HG03280 (cell line): Measurements from ENCODE around the gene ATP2C2.

Experiments
- ATAC-seq: cut with Tn5 transposase; IDR thresholded peaks from one replicate; pipeline ENCODE4 v1.9.1; 2021; ENCODE audit warnings: mild to moderate bottlenecking, moderate library complexity; ENCODE audit not compliant: unreplicated experiment

Gene ATP2C2

GRCh38 chr16:84361546-84361945, 6.8 kb upstream of the ATP2C2 start:
- ATAC-seq, result no peak

DNA sequence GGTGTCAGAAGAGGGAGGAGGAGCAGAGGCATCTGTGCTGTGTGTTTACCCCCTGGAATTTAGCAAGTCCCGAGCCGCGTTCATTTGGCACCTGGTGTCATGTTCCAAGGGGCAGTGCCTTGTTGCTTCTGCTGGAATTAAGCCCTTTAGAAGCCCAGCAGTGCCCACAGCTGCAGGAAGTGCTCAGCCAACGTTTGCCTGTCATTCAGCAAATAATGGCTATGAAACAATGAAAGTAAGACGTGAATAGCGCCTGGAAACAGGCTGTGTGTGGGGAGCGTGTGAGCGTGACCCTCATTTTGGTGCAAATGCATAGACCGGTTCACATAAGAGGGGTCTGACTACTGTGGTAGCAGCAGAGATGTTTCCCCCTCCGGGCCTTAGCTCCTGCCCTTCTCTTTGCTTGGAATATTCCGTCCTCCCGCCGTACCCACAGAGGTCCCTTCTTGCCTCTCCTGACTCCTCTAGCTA, 5.8 kb upstream of the ATP2C2 start:
- ATAC-seq, result no peak

DNA sequence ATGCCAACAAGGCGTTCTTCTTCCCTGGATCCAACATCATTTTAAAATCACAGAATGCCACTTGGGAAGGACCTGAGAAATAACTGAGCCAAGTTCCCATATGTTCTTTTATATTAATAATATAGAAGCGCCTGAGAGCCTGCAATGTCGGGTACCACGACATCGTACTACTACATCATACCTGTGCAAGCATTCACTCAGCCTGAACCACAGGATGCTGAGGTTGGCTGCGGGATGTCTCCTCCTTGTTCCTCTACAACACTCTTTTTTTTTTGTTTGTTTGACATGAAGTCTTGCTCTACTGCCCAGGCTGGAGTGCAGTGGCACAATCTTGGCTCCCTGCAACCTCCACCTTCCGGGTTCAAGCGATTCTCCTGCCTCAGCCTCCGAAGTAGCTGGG, 2.1 kb upstream of the ATP2C2 start:
- no peak for ATAC-seq

DNA sequence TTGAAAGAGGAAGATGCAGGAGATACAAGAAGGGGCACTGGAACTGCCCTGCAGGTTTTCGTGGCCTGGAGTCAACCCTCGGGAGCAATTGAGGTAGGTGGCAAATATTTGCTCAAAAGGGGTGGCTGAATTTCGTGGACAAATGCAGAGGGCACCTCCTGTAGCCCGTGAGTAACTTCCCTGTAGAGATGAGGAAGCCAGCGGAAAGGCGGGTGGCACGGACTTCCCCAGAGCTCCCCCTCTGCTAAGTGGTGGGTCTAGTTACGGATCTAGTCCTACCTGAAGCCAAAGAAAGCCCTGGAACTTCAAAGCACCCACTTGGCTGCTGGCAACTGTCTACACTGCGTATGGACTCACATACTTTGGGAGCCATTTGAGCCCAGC, 1.0 kb upstream of the ATP2C2 start:
- no peak for ATAC-seq

DNA sequence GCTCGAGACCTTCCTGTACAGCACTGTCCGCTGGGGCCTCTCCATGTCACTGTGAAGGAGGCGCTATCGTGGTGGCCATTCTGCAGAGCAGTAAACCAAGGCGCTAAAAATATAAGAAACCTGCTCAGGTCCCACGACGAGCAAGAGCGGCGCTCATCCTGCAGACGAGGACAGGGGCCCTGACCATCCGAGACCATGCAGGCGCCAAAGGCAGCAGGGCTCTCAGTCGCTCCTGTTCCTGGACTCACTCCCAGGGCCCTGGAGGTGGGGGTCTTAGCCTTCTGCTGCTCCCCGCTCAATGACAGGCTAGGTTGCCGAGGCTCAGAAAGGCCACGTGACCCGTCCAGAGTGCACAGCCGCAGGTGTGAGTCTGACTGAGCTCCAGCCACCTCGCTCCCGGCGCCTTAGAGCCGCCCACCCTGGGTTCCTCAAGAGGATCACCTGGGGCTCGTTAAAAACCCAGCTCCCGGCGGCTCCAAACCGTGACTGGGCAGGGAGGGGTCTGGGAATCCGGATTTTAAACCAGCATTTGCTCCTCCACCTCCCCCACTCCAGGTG, 509 bp upstream of the ATP2C2 start:
- ATAC-seq, result no peak

DNA sequence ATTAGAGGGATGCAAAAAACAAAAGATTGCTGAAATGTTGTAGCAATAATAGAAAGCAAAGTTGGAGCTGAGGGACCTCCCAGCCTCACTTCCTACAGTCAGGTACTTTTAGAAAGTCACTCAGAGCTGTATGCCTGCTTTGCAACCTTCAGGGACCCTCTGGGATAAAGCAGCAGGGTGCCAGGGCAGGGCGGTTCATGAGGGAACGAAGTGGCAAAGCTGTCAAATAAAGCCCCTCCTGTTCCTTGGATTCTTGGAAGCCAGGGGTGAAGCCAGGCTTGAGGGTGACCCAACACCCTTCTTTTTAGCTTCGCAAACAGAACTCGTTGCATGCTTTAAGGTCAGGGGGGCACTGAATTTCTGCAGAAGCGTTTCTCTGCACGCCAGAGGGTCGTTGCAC, 767 bp downstream of the ATP2C2 start:
- ATAC-seq, result no peak

DNA sequence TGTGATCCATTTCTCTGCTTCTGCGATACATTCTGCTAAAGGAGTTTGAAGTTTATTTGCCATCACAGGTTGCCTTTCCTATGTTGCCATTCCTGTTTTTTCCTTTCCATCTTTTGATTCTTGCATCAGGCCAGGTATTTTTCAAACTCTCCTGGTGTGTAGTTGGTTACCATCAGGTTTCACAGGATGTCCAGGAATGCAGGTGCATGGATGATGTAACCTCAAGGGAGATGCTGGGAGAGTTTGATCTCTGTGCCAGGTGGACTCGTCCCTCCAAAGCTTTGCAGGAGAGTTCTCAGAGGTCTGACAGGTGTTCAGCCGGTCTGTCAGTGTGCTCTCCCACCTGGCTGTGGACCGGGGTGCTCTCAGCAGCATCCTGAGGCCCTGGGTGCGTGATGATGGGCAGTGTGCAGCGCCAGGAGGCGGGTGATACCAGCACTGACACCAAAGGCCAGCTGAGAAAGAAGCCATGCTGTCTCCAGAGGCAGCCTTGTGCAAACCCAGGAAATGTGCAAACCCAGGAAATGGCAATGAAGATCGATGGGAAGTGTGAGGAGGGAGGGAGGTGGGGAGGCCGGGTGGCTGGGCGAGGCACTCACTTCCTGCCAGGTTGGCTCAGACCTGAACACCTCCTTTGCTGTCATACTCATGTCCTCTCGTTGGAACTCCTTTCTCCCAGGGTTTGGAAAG, 1.7 kb downstream of the ATP2C2 start:
- ATAC-seq, result no peak

- no peak for ATAC-seq
These were observed 2.6 kb downstream of the ATP2C2 start for GRCh38 chr16:84370723-84371552.

DNA sequence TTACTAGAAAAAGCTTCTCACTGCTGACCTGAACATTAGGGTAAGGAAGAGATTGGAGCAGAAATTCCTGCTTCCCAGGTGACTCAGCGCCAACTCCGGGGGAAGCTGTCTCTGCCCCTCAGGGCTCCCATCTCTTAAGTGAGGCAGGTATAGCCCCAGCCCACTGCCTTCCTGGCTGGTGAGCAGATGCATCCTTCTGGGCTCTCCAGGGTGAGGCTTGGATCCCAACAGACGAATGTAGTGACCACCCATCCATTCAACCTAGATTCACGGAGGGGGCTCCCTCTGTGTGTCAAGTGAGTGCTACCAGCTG, 3.2 kb downstream of the ATP2C2 start:
- ATAC-seq, result no peak

DNA sequence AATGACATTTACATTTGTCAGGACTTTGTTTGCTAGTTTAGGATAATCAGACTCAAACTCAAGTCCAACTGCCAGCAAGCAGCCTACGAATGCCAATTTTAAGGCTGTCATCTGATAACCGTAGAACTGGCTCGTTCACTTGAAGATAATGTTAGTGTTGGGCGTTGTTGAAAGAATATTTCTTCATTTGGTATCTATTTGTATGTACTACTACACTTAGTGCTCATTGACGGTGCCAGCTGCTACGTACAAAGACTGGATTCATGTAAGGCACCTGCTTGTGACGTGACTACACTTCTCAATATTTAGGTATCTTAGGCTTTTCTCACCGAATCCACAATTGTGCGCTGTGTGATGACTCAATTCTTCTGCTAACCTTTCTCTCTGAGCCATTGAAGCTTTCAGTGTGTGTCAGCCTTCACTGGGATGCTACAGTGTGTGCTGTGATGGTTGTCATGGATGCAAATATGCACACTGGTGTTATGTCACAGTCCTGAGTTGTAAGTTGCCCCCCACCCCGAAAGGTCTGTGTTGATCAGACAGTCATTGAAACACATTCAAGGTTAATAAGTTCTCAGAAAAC, 5.7 kb downstream of the ATP2C2 start:
- ATAC-seq, result no peak

DNA sequence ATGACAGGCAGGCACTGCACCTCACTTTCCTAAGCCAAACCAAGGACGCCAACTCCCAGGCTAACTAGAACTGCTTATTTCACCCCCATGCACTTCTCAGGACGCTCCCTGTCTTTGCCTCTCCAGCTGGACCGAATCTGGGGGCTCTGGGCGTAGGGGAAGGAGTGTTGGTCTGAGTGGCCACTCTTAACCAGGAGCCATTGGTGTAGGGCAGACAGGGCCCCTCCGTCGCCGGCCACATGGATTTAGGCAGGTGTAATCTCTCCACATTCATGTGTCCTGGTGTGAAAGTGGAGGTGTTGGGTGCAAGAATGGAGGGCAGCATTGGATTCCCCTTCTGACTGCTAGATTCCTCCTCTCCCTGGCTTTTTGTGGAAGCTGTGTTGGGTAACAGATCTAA, 9.8 kb downstream of the ATP2C2 start:
- no peak for ATAC-seq

GRCh38 chr16:84378567-84378966, 10.2 kb downstream of the ATP2C2 start:
- ATAC-seq, result no peak

DNA sequence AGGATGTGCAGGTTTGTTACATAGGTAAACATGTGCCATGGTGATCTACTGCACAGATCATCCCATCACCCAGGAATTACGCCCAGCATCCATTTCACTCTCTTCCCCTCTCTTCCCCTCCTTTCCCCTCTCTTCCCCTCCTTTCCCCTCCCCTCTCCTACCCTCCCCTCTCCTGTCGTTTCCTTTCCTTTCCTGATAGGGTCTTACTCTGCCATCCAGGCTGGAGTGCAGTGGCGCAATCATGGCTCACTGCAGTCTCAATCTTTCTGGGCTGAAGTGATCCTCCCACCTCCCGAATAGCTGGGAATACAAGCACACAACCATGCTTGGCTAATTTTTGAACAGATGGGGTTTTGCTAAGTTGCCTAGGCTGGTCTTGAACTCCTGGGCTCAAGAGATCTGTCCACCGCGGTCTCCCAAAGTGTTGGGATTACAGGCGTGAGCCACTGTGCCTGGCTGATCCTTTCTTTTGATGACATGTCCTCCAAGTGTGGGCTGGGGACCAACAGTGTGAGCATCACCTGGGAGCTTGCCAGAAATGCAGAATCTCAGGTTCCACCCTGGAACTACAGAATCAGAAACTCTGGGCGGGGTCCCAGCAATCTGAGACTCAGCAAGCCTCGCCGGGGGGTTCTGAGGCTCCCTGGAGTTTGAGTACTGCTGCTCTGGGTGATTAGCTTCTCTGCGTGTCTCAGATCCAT, 10.8 kb downstream of the ATP2C2 start:
- ATAC-seq, result no peak

DNA sequence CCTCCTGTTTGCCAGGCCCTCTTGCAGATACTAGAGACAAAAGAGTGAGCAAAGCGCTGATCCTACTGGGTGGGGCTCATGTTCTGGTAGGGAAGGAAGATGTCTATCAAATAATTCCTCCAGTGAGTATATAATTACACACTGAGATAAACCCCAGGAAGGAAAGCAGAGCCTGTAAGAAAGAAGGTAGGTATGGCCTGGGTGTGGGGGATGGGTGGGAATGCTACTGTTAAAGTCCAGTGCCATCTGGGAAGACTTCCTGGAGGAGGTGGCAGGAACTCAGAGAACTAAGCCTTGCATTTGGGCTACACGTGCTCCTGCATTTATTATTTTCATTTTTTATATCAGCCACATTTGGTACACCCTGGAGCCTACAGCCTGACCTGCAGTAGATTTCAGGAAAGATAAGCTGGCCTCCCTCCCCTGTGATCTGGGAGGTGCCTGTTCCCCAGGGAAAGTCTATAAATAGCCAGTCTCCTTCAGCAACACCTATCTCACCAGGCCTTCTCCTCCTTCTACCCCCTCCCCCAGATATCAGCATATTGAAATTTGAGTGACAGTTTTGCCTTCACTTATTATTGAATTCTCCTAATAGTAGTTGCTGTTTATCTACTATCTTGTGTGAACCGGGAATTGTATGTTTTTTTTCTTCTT, 11.5 kb downstream of the ATP2C2 start:
- ATAC-seq, result no peak

DNA sequence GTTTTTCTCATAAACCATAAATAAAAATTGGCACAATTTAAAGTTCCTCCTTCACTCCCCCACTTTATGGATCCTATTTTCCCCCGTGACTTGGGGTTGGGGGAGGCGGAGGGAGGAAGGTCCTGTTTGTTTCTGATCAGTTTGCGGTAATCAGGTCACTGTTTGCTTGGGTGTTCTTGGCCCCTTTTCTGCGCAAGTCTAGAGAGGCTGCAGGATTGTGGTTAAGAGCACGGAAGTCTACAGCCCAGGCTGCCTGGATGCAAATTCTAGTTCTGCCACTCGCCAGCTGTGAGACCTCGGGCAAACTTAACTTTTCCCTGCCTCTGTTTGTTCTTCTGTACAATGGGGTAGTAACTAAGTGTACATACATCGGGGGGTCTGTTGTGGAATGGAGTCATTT, 12.1 kb downstream of the ATP2C2 start:
- no peak for ATAC-seq

DNA sequence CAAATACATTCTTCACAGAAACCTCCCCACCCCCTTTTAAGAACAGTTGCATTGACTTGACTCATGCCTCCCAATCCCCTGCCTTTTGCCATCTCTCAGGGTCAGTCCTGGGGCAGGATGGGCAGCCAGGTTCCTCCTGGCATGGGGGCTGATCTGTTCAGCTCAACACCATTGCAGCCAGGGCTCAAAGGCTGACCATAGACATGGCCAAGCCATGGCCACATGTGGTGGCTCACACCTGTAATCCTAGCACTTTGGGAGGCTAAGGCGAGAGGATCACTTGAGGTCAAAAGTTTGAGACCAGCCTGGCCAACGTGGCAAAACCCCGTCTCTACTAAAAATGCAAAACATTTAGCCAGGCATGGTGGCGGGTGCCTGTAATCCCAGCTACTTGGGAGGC, 14.1 kb downstream of the ATP2C2 start:
- ATAC-seq, result no peak

DNA sequence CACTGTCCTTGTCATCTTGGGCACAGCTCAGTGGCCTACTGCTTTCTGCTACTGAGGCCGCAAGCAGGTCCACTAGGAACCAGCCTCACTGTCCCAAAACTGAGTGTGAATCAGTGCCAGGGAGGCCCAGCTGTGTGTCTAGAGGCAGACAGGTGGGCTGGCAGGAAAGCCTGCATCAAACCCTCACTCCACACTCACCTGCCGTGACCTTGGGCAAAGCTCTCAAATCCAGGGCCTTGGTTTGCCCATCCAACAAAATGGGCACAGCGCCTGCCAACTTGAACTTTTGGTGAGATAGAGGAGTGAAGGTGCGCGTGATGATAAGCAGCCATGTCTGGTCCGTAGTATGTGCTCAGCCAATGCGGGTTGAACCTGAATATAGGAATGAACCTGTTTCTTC, 14.8 kb downstream of the ATP2C2 start:
- no peak for ATAC-seq

GRCh38 chr16:84386047-84386446, 17.7 kb downstream of the ATP2C2 start:
- no peak for ATAC-seq

DNA sequence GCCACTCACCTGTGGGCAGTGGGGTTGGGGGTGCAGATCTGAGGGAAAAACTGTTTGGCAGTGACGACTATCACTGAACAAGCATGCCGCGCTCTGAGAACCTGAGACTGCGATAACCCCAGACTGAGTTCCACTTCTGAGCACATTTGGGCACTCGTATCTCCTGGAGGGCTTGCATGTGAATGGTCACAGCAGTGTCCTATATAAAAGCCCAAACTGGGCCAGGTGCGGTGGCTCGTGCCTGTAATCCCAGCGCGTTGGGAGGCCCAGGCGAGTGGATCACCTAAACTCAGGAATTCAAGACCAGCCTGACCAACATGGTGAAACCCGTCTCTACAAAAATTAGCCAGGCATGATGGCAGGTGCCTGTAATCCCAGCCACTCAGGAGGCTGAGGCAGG, 18.7 kb downstream of the ATP2C2 start:
- no peak for ATAC-seq

GRCh38 chr16:84390131-84390785, 21.9 kb downstream of the ATP2C2 start:
- ATAC-seq, result no peak
